ENCODE results near the gene ARGLU1. TPM values are rescaled to one million over a fixed set of nuclear protein-coding genes. Genes with fewer than 3 reads are reported as not detected.

The ARGLU1 gene
- total RNA-seq, 1 experiment from 2014 or later = 96.9 TPM

GRCh38 chr13:106523576-106523975, 44.4 kb downstream of the ARGLU1 start:
- no peak overlapping the region for H4K91ac ChIP-seq (ENCODE audit: insufficient read length, low read depth, low read length)
- no peak overlapping the region for H4K8ac ChIP-seq (replicated peaks; ENCODE audit: insufficient read length, low read depth, low read length)
- no peak overlapping the region for H3K4me2 ChIP-seq (ENCODE audit: insufficient read depth, insufficient read length, low read length)
- no peak overlapping the region for H2AK5ac ChIP-seq (ENCODE audit: insufficient read length, low read length)
- no peaks in the 10 kb centered on the region for H3K79me1 ChIP-seq (ENCODE audit: insufficient read depth, low read depth, low read length, poor library complexity, severe bottlenecking)
- Mint-ChIP-seq H3K4me1 (peaks cover 81% of the 10 kb centered on the region in 2 experiments), H3K36me3 (ENCODE audit: insufficient read depth in 1 of 3, low read depth in 3 of 3) (no peaks in the 10 kb centered on the region), H3K27ac (no peak overlapping the region), H3K9me3 (no peaks in the 10 kb centered on the region), H3K27me3 (ENCODE audit: low read depth) (peaks cover 18% of the 10 kb centered on the region), H3K4me3 (no peak overlapping the region)
- peaks cover 10% of the 10 kb centered on the region; the same call in 1 of the 2 replicates for H3K79me2 ChIP-seq (ENCODE audit: insufficient read depth, low read length)
- no CpG with 5 or more reads among the region's 3 CpGs for WGBS (ENCODE audit: extremely low coverage, insufficient read length, low lambda C conversion rate)
- H3K9me3 ChIP-seq (ENCODE audit: control insufficient read depth, low read depth, low read length) = no peaks in the 10 kb centered on the region
- 0 out of 2 replicates have a peak overlapping the region, but pooled peaks have one; percentile 25 for H3K14ac ChIP-seq (ENCODE audit: insufficient read depth, low read length)
- H2BK20ac ChIP-seq (ENCODE audit: low read depth, low read length, poor library complexity, severe bottlenecking) = peak overlapping the region; percentile 60
- no peak overlapping the region for H2BK12ac ChIP-seq (ENCODE audit: insufficient read length, low read depth, low read length)
- H3K23me2 ChIP-seq (ENCODE audit: insufficient read length, low read depth, low read length, poor library complexity, severe bottlenecking) = no peaks in the 10 kb centered on the region
- no peak overlapping the region for H3K18ac ChIP-seq (ENCODE audit: insufficient read length, low read depth, low read length)
- H4K20me1 ChIP-seq (ENCODE audit: control insufficient read depth, insufficient read depth, insufficient read length) = no peaks in the 10 kb centered on the region
- H3K27ac ChIP-seq (ENCODE audit: insufficient read length, low read depth, low read length) = no peak overlapping the region
- no peak for TF ChIP-seq CTCF (conservative IDR thresholded peaks at IDR 0.05)
- H3K4me1 ChIP-seq (ENCODE audit: insufficient read depth, low read length) = peaks cover 30% of the 10 kb centered on the region
- no peak overlapping the region for H3K4ac ChIP-seq (ENCODE audit: low read depth, low read length)
- H3K56ac ChIP-seq (ENCODE audit: insufficient read length, low read depth, low read length) = no peak overlapping the region
- no peak overlapping the region for H3K23ac ChIP-seq (ENCODE audit: insufficient read length, low read depth, low read length)
- H2BK5ac ChIP-seq (ENCODE audit: insufficient read length, low read length) = no peak overlapping the region
- no peak for DNase-seq
- no peaks in the 10 kb centered on the region for H3K27me3 ChIP-seq (ENCODE audit: insufficient read depth, low read length)
- no peak overlapping the region for H2BK120ac ChIP-seq (ENCODE audit: low read depth, low read length, poor library complexity, severe bottlenecking)
- H2BK15ac ChIP-seq (ENCODE audit: low read depth, low read length) = no peak overlapping the region
- no peak overlapping the region for H3K9ac ChIP-seq (ENCODE audit: extremely low read depth, insufficient read length, low read length)
- H3T11ph ChIP-seq (ENCODE audit: low read length) = no peak overlapping the region
- H2AFZ ChIP-seq (ENCODE audit: low read length) = no peak overlapping the region
- H4K5ac ChIP-seq (ENCODE audit: insufficient read length, low read depth, low read length) = no peak overlapping the region
